ENCODE measurements around the gene PIPOX.

Gene PIPOX

DNA sequence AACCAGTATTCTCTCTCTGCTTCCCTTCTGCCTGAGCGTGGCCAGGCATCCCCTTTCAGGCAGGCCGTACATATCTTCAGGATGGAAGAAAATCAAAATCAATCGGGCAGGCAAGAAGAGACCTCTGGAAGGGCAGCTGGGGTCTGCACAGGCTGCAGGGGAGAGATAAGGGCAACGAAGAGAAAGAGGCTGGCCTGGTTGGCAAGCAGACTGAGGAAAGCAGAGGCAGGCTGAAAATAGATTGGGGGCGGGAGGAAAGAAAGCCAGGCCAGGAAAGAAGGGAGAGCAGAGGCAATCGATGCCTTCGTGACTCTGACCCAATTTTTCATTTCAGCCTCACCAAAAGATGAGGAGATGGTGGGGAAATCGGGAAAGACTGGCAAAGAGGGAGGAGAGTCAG lies 18.1 kb downstream of the PIPOX start:
- DNase-seq (ENCODE audit: low read depth): no peak
- H3K4me3 ChIP-seq (ENCODE audit: low read depth, low read length): no peak overlapping the region
- TF ChIP-seq, protein P1, sequence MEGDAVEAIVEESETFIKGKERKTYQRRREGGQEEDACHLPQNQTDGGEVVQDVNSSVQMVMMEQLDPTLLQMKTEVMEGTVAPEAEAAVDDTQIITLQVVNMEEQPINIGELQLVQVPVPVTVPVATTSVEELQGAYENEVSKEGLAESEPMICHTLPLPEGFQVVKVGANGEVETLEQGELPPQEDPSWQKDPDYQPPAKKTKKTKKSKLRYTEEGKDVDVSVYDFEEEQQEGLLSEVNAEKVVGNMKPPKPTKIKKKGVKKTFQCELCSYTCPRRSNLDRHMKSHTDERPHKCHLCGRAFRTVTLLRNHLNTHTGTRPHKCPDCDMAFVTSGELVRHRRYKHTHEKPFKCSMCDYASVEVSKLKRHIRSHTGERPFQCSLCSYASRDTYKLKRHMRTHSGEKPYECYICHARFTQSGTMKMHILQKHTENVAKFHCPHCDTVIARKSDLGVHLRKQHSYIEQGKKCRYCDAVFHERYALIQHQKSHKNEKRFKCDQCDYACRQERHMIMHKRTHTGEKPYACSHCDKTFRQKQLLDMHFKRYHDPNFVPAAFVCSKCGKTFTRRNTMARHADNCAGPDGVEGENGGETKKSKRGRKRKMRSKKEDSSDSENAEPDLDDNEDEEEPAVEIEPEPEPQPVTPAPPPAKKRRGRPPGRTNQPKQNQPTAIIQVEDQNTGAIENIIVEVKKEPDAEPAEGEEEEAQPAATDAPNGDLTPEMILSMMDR (IDR thresholded peaks at IDR 0.05; ENCODE audit: low read depth, low read length, missing control alignments): no peak

DNA sequence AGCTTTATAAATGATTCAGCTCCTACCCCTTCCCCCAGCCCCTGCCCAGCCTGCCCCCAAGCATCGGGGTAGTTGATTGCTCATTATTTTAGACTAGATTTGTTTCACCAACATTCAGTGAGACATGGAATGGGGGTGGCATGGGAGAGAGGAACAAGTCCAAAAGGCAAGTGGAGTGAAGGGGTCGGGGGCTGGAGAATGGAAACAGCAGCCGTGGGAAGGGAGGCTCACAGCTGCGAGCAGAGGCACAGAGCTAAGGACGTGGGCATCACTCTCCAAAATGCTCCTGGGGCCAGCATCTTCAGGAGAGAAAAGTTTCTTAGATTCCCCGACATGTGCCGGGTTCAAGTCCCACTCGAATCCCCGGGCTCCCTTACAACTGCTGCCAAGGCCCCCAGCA lies 19.3 kb downstream of the PIPOX start:
- no peak for DNase-seq (ENCODE audit: low read depth)
- TF ChIP-seq, protein P1 (IDR thresholded peaks at IDR 0.05; ENCODE audit: low read depth, low read length, missing control alignments): no peak
- H3K4me3 ChIP-seq (ENCODE audit: low read depth, low read length): no peak overlapping the region

DNA sequence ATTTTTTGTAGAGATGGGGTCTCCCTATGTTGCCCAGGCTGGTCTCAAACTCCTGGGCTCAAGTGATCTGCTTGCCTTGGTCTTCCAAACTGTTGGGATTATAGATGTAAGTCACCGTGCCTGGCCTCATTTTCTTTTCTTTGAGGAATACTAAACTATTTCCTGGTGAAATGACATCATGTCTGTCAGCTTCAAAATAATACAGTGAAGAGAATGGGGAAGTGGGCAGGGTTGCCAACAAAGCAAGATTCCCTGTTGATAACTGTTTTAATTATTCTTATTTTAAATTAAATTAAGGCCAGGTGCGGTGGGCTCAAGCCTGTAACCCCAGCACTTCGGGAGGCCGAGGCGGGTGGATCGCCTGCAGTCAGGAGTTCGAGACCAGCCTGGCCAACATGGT lies 21.1 kb downstream of the PIPOX start:
- no peak overlapping the region for H3K4me3 ChIP-seq (ENCODE audit: low read depth, low read length)
- DNase-seq (ENCODE audit: low read depth): no peak
- TF ChIP-seq, protein P1 (IDR thresholded peaks at IDR 0.05; ENCODE audit: low read depth, low read length, missing control alignments): no peak

DNA sequence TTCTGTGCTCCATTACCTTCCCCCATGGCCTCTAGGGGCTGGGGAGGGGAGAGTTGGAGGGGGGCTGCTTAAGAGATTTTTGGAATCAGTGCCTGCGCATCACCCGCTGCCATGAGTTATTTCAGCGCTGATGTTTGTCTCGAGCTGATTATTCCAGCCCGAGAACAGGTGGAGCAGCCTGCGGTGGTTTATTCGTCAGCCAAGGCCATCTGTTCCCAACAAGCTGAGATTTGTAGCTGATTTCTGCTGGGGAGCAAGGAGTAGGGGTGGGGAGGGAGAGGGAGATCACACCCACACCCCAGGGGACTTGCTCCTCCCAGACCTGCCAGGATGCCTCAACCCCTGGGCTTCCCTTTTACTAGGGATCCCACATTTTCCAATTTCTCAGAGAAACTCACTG lies 23.1 kb downstream of the PIPOX start:
- DNase-seq (ENCODE audit: low read depth): no peak
- H3K4me3 ChIP-seq (ENCODE audit: low read depth, low read length): no peak overlapping the region
- TF ChIP-seq, protein P1 (IDR thresholded peaks at IDR 0.05; ENCODE audit: low read depth, low read length, missing control alignments): no peak

DNA sequence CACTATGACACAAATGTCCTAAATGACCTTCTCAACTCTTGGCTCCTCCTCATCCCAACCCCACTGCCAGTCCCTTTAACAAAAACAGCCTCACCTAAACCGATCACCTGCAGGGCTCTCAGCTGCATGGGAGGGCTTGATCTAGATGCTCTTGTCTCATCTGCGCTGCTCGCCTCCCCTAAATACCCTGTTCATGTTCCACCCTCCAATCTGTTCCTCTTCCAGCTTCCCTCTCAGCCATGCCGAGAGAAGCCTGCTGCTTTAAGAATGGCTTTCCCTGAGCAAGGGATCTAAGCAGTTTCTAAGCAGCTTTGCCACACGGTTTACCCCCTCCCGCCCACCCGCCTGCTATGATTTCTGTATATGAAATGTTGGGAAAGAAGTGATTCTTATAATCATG lies 23.7 kb downstream of the PIPOX start:
- no peak for DNase-seq (ENCODE audit: low read depth)
- H3K4me3 ChIP-seq (ENCODE audit: low read depth, low read length): no peak overlapping the region
- TF ChIP-seq, protein P1 (IDR thresholded peaks at IDR 0.05; ENCODE audit: low read depth, low read length, missing control alignments): no peak

- no peak overlapping the region for H3K4me3 ChIP-seq (ENCODE audit: low read depth, low read length)
- TF ChIP-seq, protein P1 (IDR thresholded peaks at IDR 0.05; ENCODE audit: low read depth, low read length, missing control alignments): no peak
- DNase-seq (ENCODE audit: low read depth): no peak
These were observed 25.9 kb downstream of the PIPOX start for GRCh38 chr17:29068818-29069217.

DNA sequence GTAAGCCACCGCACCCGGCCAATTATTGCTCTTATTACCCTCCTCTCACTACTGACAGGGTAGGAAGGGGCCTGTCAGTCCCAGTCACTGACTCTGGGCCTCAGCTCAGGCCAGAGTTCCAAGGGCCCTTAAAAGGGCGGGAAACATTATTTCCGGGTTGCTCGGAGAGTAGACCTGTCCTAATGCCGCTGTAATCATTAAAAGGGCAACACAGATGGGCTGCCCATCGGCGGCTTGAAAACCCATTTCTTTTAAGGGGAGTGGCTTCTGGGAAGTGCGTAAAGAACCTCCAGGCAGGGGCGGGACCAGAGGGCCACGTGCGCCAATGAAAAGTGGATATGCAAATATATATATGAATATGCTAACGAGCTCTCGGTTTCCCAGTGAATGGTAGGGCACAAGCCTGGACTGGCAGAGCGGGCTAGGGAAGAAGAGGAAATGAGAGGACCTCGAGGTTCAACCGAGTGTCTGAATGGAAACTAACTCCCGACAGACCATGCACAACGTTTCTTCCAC lies 26.6 kb downstream of the PIPOX start:
- no peak for DNase-seq (ENCODE audit: low read depth)
- TF ChIP-seq, protein P1 (IDR thresholded peaks at IDR 0.05; ENCODE audit: low read depth, low read length, missing control alignments): no peak
- no peak overlapping the region for H3K4me3 ChIP-seq (ENCODE audit: low read depth, low read length)

All from GM12864 (cell line).